ENCODE measurements around the gene PCGF2. TPM values are rescaled to one million over a fixed set of nuclear protein-coding genes. Genes with fewer than 3 reads are reported as not detected.

Gene PCGF2
- total RNA-seq, 4 donors from 2014 or later: 1.3 to 4.0 (median 1.6) TPM

DNA sequence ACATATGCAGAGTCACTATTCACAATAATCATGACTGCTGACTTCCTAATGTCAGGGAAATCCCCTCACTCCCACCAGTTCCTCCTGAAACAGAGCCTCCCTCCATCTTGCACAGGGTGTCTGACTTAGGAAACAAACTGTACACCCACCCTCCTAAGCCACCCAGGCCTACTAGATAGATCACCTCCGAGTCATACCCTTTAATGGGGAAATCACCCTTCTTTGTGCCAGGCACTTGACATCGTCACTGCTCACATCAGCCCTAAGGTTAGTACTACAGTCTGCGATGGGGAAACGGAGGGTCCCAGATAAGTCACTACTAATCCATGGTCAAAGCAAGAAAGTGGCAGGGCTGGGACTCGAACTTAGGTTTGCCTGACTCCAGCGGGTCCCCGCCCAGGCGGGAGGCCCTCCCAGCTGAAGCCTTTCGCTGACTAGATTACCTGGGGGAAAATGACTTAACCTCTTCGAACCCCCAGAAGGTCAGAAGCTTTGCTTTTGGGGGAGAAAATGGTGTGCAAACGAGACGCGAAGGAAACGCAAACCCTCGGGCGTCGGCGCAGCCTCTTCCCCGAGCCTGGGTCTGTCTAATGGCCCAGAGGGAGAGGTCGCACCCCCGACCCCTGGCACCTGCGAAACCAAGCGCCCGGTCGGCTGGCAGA lies 46.5 kb downstream of the PCGF2 start:
- H3K36me3 ChIP-seq: no peaks in the 10 kb centered on the region
- H3K27ac ChIP-seq: peak overlapping the region; percentile 96 to 100 (median 98)
- H3K27me3 ChIP-seq: no peaks in the 10 kb centered on the region
- in situ Hi-C loops (cut with MboI; ENCODE audit: low sequenced_read_pairs in 4 of 4): no loop called here
- ATAC-seq: peak in 1 of 2 donors; percentile 3
- H3K9me3 ChIP-seq: no peaks in the 10 kb centered on the region
- peak overlapping the region; percentile 71 to 81 (median 75) for H3K4me3 ChIP-seq
- intact Hi-C loops (cut with DNase I; ENCODE audit: low total_unique reads): loop anchor here (1.0 to 5.0 kb wide), 2 partner anchors 29 to 166 kb away; partner anchors contain the start of gene CISD3
- TF ChIP-seq CTCF (IDR thresholded peaks at IDR 0.05 in 4 of 5, conservative IDR thresholded peaks at IDR 0.05 in 1 of 5): no peak
- no peak for TF ChIP-seq POLR2A (IDR thresholded peaks at IDR 0.05)
- DNase-seq: no peak
- peaks cover 13 to 18% of the 10 kb centered on the region in 2 donors for H3K4me1 ChIP-seq

- in situ Hi-C loops (cut with MboI; ENCODE audit: low sequenced_read_pairs in 4 of 4) (no loop called here), intact Hi-C loops (cut with DNase I; ENCODE audit: low total_unique reads) (no loop called here)
- H3K36me3 ChIP-seq: no peaks in the 10 kb centered on the region
- no peak for TF ChIP-seq CTCF (IDR thresholded peaks at IDR 0.05 in 4 of 5, conservative IDR thresholded peaks at IDR 0.05 in 1 of 5)
- TF ChIP-seq POLR2A (IDR thresholded peaks at IDR 0.05): no peak
- DNase-seq: no peak
- no peaks in the 10 kb centered on the region for H3K27me3 ChIP-seq
- no peak overlapping the region for H3K4me3 ChIP-seq
- peaks cover 16 to 18% of the 10 kb centered on the region in 2 donors for H3K4me1 ChIP-seq
- H3K9me3 ChIP-seq: no peaks in the 10 kb centered on the region
- no peak for ATAC-seq
- H3K27ac ChIP-seq: no peak overlapping the region
These were observed 49.4 kb downstream of the PCGF2 start for GRCh38 chr17:38698760-38699159.

- intact Hi-C loops (cut with DNase I; ENCODE audit: low total_unique reads): no loop called here
- in situ Hi-C loops (cut with MboI; ENCODE audit: low sequenced_read_pairs in 4 of 4): no loop called here
- Histone ChIP-seq H3K36me3 (no peaks in the 10 kb centered on the region), H3K9me3 (no peaks in the 10 kb centered on the region), H3K4me1 (peaks cover 19% of the 10 kb centered on the region in 2 donors), H3K4me3 (no peak overlapping the region), H3K27me3 (no peaks in the 10 kb centered on the region), H3K27ac (no peak overlapping the region)
- TF ChIP-seq CTCF (IDR thresholded peaks at IDR 0.05 in 4 of 5, conservative IDR thresholded peaks at IDR 0.05 in 1 of 5): no peak
- no peak for TF ChIP-seq POLR2A (IDR thresholded peaks at IDR 0.05)
- ATAC-seq (no peak), DNase-seq (no peak)
These were observed 50.9 kb downstream of the PCGF2 start for GRCh38 chr17:38697061-38697820.

DNA sequence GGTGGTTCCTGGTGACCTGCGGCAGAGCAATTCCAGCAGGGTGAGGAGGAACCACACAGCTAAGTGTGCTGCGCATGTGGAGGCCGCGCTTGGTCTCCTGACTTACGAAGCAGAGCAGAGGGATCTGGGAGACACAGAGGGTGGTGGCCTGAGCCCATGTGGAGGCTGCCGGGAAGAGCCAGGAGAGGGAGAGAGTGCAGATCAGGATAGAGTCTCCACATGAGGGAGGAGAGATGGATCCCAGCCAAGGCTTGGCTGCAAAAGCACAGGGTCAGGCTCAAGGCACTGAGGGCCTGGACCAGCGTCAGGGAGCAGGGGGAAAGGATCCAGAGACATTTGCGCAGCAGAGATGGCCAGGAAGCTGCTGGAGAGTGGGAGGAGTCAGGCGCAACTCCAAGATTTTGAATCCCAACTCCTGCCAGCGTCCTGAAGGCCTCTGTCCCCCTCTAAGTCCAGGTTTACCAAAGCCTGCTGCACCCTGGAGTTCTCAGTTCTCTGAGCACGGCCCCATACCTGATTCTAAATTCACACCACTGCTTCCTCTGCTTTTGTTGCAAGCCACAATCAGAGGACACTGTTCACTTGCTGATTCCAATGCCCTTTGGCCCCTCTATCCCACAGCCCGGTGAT lies 54.3 kb downstream of the PCGF2 start:
- DNase-seq: peak; percentile 64 to 86
- no peaks in the 10 kb centered on the region for H3K27me3 ChIP-seq
- TF ChIP-seq CTCF (IDR thresholded peaks at IDR 0.05 in 4 of 5, conservative IDR thresholded peaks at IDR 0.05 in 1 of 5) (no peak), POLR2A (IDR thresholded peaks at IDR 0.05) (no peak)
- no peaks in the 10 kb centered on the region for H3K9me3 ChIP-seq
- intact Hi-C loops (cut with DNase I; ENCODE audit: low total_unique reads) (no loop called here), in situ Hi-C loops (cut with MboI; ENCODE audit: low sequenced_read_pairs in 4 of 4) (no loop called here)
- H3K4me1 ChIP-seq: peaks cover 13% of the 10 kb centered on the region in 2 donors
- H3K27ac ChIP-seq: peak overlapping the region; percentile 59 to 74 (median 70)
- H3K4me3 ChIP-seq: no peak overlapping the region
- no peaks in the 10 kb centered on the region for H3K36me3 ChIP-seq
- ATAC-seq: peak; percentile 91 to 93

Data from gastrocnemius medialis (tissue), 4 donors.